ENCODE measurements around the gene RUFY1. TPM values are rescaled to one million over a fixed set of nuclear protein-coding genes. Genes with fewer than 3 reads are reported as not detected.
"Not testable (repeated sequence)": the region's sequence is repeated elsewhere in the genome, so short reads cannot be mapped to it uniquely, and the experiment has no call there.

Gene RUFY1
- total RNA-seq, 1 experiment from 2014 or later: 45.7 TPM

DNA sequence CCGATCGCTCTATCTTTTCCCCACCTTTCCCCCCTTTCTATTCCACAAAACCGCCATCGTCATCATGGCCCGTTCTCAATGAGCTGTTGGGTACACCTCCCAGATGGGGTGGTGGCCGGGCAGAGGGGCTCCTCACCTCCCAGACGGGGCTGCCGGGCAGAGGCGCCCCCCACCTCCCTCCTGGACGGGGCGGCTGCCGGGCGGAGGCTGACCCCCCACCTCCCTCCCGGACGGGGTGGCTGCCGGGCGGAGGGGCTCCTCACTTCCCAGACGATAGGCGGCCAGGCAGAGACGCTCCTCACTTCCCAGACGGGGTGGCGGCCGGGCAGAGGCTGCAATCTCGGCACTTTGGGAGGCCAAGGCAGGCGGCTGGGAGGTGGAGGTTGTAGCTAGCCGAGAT lies 99.9 kb downstream of the RUFY1 start:
- H3T11ph ChIP-seq (ENCODE audit: low read length); H3K79me1 ChIP-seq (ENCODE audit: insufficient read depth, low read depth, low read length, poor library complexity, severe bottlenecking); H3K18ac ChIP-seq (ENCODE audit: insufficient read length, low read depth, low read length); H3K56ac ChIP-seq (ENCODE audit: insufficient read length, low read depth, low read length); H2AFZ ChIP-seq (ENCODE audit: low read length); H4K8ac ChIP-seq (replicated peaks; ENCODE audit: insufficient read length, low read depth, low read length); H3K27ac Mint-ChIP-seq; H3K9me3 ChIP-seq (ENCODE audit: control insufficient read depth, low read depth, low read length); H4K5ac ChIP-seq (ENCODE audit: insufficient read length, low read depth, low read length); H3K4ac ChIP-seq (ENCODE audit: low read depth, low read length); H3K23ac ChIP-seq (ENCODE audit: insufficient read length, low read depth, low read length); H4K91ac ChIP-seq (ENCODE audit: insufficient read length, low read depth, low read length); H3K4me1 Mint-ChIP-seq; H3K4me1 ChIP-seq (ENCODE audit: insufficient read depth, low read length); H3K9ac ChIP-seq (ENCODE audit: extremely low read depth, insufficient read length, low read length); H3K27me3 ChIP-seq (ENCODE audit: insufficient read depth, low read length); H2BK20ac ChIP-seq (ENCODE audit: low read depth, low read length, poor library complexity, severe bottlenecking); H3K23me2 ChIP-seq (ENCODE audit: insufficient read length, low read depth, low read length, poor library complexity, severe bottlenecking); H3K27ac ChIP-seq (ENCODE audit: insufficient read length, low read depth, low read length); H2AK5ac ChIP-seq (ENCODE audit: insufficient read length, low read length); H2BK15ac ChIP-seq (ENCODE audit: low read depth, low read length); H4K20me1 ChIP-seq (ENCODE audit: control insufficient read depth, insufficient read depth, insufficient read length); H3K4me2 ChIP-seq (ENCODE audit: insufficient read depth, insufficient read length, low read length); H2BK12ac ChIP-seq (ENCODE audit: insufficient read length, low read depth, low read length); DNase-seq; H2BK120ac ChIP-seq (ENCODE audit: low read depth, low read length, poor library complexity, severe bottlenecking); H2BK5ac ChIP-seq (ENCODE audit: insufficient read length, low read length); H3K9me3 Mint-ChIP-seq; H3K4me3 Mint-ChIP-seq; H3K14ac ChIP-seq (ENCODE audit: insufficient read depth, low read length); H3K36me3 Mint-ChIP-seq (ENCODE audit: insufficient read depth in 1 of 3, low read depth in 3 of 3); H3K79me2 ChIP-seq (ENCODE audit: insufficient read depth, low read length): not testable (repeated sequence)
- H3K27me3 Mint-ChIP-seq (ENCODE audit: low read depth): peaks cover 13% of the 10 kb centered on the region
- WGBS (ENCODE audit: extremely low coverage, insufficient read length, low lambda C conversion rate): no CpG with 5 or more reads among the region's 26 CpGs

DNA sequence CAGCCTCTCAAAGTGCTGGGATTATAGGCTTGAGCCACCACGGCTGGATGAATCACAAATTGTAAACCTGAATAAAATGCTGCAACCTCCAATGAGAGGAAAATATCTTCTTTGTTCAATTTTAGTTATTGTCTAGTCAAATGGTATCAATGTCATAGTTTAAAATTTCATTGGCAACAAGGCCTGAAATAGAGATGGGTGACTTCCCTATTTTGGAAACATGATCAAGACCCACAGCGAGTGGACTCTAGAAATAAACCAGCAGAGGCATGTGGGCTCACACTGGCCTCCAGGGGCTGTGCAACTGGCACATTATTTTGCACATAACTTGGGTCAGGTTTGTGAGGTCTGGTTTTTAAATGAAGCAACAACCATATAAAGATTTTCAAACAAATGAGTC lies 102.8 kb downstream of the RUFY1 start:
- not testable (repeated sequence) for H3K4me2 ChIP-seq (ENCODE audit: insufficient read depth, insufficient read length, low read length); H4K20me1 ChIP-seq (ENCODE audit: control insufficient read depth, insufficient read depth, insufficient read length); H3K4me3 Mint-ChIP-seq; H2AFZ ChIP-seq (ENCODE audit: low read length); H3K9me3 Mint-ChIP-seq; H3K4me1 Mint-ChIP-seq; DNase-seq; H3K79me2 ChIP-seq (ENCODE audit: insufficient read depth, low read length); H3K18ac ChIP-seq (ENCODE audit: insufficient read length, low read depth, low read length); H3K56ac ChIP-seq (ENCODE audit: insufficient read length, low read depth, low read length); H2BK5ac ChIP-seq (ENCODE audit: insufficient read length, low read length); H3K27ac ChIP-seq (ENCODE audit: insufficient read length, low read depth, low read length); H3K79me1 ChIP-seq (ENCODE audit: insufficient read depth, low read depth, low read length, poor library complexity, severe bottlenecking); H2BK15ac ChIP-seq (ENCODE audit: low read depth, low read length); H3K4ac ChIP-seq (ENCODE audit: low read depth, low read length); H3K23me2 ChIP-seq (ENCODE audit: insufficient read length, low read depth, low read length, poor library complexity, severe bottlenecking); H3K9me3 ChIP-seq (ENCODE audit: control insufficient read depth, low read depth, low read length); H4K8ac ChIP-seq (replicated peaks; ENCODE audit: insufficient read length, low read depth, low read length); H3K9ac ChIP-seq (ENCODE audit: extremely low read depth, insufficient read length, low read length); H2AK5ac ChIP-seq (ENCODE audit: insufficient read length, low read length); H3K14ac ChIP-seq (ENCODE audit: insufficient read depth, low read length); H2BK20ac ChIP-seq (ENCODE audit: low read depth, low read length, poor library complexity, severe bottlenecking); H3T11ph ChIP-seq (ENCODE audit: low read length); H3K4me1 ChIP-seq (ENCODE audit: insufficient read depth, low read length); H4K5ac ChIP-seq (ENCODE audit: insufficient read length, low read depth, low read length); H2BK12ac ChIP-seq (ENCODE audit: insufficient read length, low read depth, low read length); H3K27me3 ChIP-seq (ENCODE audit: insufficient read depth, low read length); H3K23ac ChIP-seq (ENCODE audit: insufficient read length, low read depth, low read length); H2BK120ac ChIP-seq (ENCODE audit: low read depth, low read length, poor library complexity, severe bottlenecking); H3K36me3 Mint-ChIP-seq (ENCODE audit: insufficient read depth in 1 of 3, low read depth in 3 of 3); H3K27ac Mint-ChIP-seq; H4K91ac ChIP-seq (ENCODE audit: insufficient read length, low read depth, low read length)
- no CpG with 5 or more reads among the region's 2 CpGs for WGBS (ENCODE audit: extremely low coverage, insufficient read length, low lambda C conversion rate)
- peaks cover 10% of the 10 kb centered on the region for H3K27me3 Mint-ChIP-seq (ENCODE audit: low read depth)

Data from H9 (cell line).